Measurements from ENCODE around the gene GPR141. TPM values are rescaled to one million over a fixed set of nuclear protein-coding genes. Genes with fewer than 3 reads are reported as not detected.

Gene GPR141
- total RNA-seq, 1 experiment from 2014 or later, result not detected

- CTCF ChIA-PET, result interaction anchor here (0.6 kb wide), 1 partner anchor 1422 kb away, joined by 4 read pairs; no protein-coding TSS in a partner anchor
- no peaks in the 10 kb centered on the region for H3K36me3 Mint-ChIP-seq (ENCODE audit: insufficient read depth, unreplicated experiment)
- no peak for DNase-seq
- no peak overlapping the region for H3K4me3 Mint-ChIP-seq (ENCODE audit: low read depth, unreplicated experiment)
- no TSS peak for BruUV-seq (replicated peaks)
- H3K27me3 Mint-ChIP-seq (ENCODE audit: unreplicated experiment), result peaks cover 14% of the 10 kb centered on the region
- H3K27ac Mint-ChIP-seq (ENCODE audit: unreplicated experiment), result no peak overlapping the region
- no peaks in the 10 kb centered on the region for H3K4me1 Mint-ChIP-seq (ENCODE audit: low read depth, unreplicated experiment)
- no peaks in the 10 kb centered on the region for H3K9me3 Mint-ChIP-seq (ENCODE audit: low read depth, unreplicated experiment)
- intact Hi-C loops (cut with micrococcal nuclease; ENCODE audit: unreplicated experiment), result no loop called here
- TF ChIP-seq, protein P1, sequence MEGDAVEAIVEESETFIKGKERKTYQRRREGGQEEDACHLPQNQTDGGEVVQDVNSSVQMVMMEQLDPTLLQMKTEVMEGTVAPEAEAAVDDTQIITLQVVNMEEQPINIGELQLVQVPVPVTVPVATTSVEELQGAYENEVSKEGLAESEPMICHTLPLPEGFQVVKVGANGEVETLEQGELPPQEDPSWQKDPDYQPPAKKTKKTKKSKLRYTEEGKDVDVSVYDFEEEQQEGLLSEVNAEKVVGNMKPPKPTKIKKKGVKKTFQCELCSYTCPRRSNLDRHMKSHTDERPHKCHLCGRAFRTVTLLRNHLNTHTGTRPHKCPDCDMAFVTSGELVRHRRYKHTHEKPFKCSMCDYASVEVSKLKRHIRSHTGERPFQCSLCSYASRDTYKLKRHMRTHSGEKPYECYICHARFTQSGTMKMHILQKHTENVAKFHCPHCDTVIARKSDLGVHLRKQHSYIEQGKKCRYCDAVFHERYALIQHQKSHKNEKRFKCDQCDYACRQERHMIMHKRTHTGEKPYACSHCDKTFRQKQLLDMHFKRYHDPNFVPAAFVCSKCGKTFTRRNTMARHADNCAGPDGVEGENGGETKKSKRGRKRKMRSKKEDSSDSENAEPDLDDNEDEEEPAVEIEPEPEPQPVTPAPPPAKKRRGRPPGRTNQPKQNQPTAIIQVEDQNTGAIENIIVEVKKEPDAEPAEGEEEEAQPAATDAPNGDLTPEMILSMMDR (IDR thresholded peaks at IDR 0.05; ENCODE audit: unreplicated experiment), result no peak
Observed at GRCh38 chr7:37707754-37708485, 24.4 kb downstream of the GPR141 start.

DNA sequence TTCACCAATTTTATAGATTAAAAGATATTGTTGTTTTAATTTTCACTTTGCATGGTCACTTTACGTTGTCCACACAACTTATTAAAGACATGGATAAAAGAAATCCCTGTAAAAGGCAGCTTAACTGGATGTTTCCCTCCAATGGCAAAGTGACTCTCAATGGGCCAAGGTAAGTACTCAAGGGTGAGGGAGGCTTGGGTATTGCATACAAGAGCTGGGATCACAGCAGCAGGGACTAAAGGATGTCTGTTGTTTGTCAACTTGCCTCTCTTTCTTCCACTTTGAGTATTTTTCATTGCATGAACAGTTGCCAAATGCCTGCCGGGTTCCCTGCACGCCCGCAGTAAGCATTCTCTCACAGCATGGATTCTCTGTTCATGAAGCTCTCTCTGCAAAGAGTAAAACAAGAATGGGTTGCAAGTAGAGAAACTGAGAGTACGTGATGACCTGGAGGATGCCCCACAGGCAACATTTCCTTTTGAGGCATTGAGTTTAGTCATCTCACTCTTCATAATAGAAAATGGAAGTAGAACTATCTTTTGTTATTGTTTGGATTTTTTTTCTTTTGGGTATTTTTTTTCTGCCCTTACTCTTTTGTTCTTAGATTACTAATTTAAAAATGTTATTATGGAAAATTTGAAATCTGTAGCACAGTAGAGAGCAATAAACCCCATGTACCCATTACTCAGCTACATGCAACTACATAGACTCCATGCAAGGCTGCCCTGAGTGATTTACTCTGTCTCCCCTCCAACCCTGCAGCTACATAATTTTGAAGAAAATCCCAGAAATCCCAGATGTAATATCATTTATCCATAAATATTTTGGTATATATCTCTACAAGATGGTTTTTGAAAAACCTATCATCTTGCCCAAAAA lies 26.3 kb downstream of the GPR141 start:
- Mint-ChIP-seq H3K4me1 (ENCODE audit: low read depth, unreplicated experiment) (no peaks in the 10 kb centered on the region), H3K4me3 (ENCODE audit: low read depth, unreplicated experiment) (no peak overlapping the region), H3K36me3 (ENCODE audit: insufficient read depth, unreplicated experiment) (no peaks in the 10 kb centered on the region), H3K27ac (ENCODE audit: unreplicated experiment) (no peak overlapping the region), H3K9me3 (ENCODE audit: low read depth, unreplicated experiment) (no peaks in the 10 kb centered on the region), H3K27me3 (ENCODE audit: unreplicated experiment) (peaks cover 14% of the 10 kb centered on the region)
- no TSS peak for BruUV-seq (replicated peaks)
- CTCF ChIA-PET, result no interaction called here
- TF ChIP-seq, protein P1 (IDR thresholded peaks at IDR 0.05; ENCODE audit: unreplicated experiment), result no peak
- no peak for DNase-seq
- intact Hi-C loops (cut with micrococcal nuclease; ENCODE audit: unreplicated experiment), result no loop called here

GRCh38 chr7:37713613-37714012 lies 30.0 kb downstream of the GPR141 start:
- H3K27me3 Mint-ChIP-seq (ENCODE audit: unreplicated experiment), result peaks cover 14% of the 10 kb centered on the region
- no peak overlapping the region for H3K4me3 Mint-ChIP-seq (ENCODE audit: low read depth, unreplicated experiment)
- DNase-seq, result no peak
- TF ChIP-seq, protein P1 (IDR thresholded peaks at IDR 0.05; ENCODE audit: unreplicated experiment), result no peak
- CTCF ChIA-PET, result no interaction called here
- no peak overlapping the region for H3K27ac Mint-ChIP-seq (ENCODE audit: unreplicated experiment)
- no TSS peak for BruUV-seq (replicated peaks)
- no peaks in the 10 kb centered on the region for H3K36me3 Mint-ChIP-seq (ENCODE audit: insufficient read depth, unreplicated experiment)
- H3K4me1 Mint-ChIP-seq (ENCODE audit: low read depth, unreplicated experiment), result no peaks in the 10 kb centered on the region
- intact Hi-C loops (cut with micrococcal nuclease; ENCODE audit: unreplicated experiment), result no loop called here
- peaks cover 3% of the 10 kb centered on the region for H3K9me3 Mint-ChIP-seq (ENCODE audit: low read depth, unreplicated experiment)

DNA sequence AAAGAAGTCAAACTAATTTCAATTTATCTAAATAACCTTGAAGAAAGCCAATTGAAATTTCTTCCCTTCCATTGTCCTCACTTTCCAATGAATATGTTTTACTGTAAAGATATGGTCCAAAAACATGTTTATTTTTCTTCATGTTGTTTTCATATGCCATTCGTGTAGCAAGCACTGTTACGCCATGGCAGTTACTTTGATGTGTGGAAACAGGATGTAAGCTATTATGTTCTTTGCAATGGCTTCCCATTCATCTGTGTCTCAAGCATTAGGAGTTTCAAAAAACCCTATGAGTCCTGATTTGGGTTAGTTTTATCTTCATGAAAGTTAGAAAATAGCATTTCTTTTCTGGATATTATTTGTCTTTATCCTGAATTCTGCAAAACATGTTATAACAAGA lies 31.0 kb downstream of the GPR141 start:
- no TSS peak for BruUV-seq (replicated peaks)
- DNase-seq, result no peak
- Mint-ChIP-seq H3K4me3 (ENCODE audit: low read depth, unreplicated experiment) (no peak overlapping the region), H3K9me3 (ENCODE audit: low read depth, unreplicated experiment) (peaks cover 3% of the 10 kb centered on the region), H3K27me3 (ENCODE audit: unreplicated experiment) (peaks cover 14% of the 10 kb centered on the region), H3K36me3 (ENCODE audit: insufficient read depth, unreplicated experiment) (no peaks in the 10 kb centered on the region), H3K4me1 (ENCODE audit: low read depth, unreplicated experiment) (no peaks in the 10 kb centered on the region), H3K27ac (ENCODE audit: unreplicated experiment) (no peak overlapping the region)
- CTCF ChIA-PET, result no interaction called here
- TF ChIP-seq, protein P1 (IDR thresholded peaks at IDR 0.05; ENCODE audit: unreplicated experiment), result no peak
- intact Hi-C loops (cut with micrococcal nuclease; ENCODE audit: unreplicated experiment), result no loop called here
